Tibial nerve (tissue), 3 donors: ENCODE data around the gene CFTR.

Experiments used
- POLR2A ChIP-seq, 2 donors: fragments of 450-650 bp; IDR thresholded peaks; one replicate each; pipeline ENCODE4 v1.6.1; 2017; ENCODE audit warnings: antibody characterized with exemption in 2 of 2, mild to moderate bottlenecking in 2 of 2, moderate library complexity in 2 of 2
- TF ChIP-seq, protein P1 (sequence below), 5 experiments: fragments of 200-600 bp in 3 of 5; fragments of 450-650 bp in 2 of 5; sonication (generic) in 3 of 5; IDR thresholded peaks; one replicate each; pipeline ENCODE4 v1.5.1; 2016 to 2019; ENCODE audit warnings: antibody characterized with exemption in 5 of 5, mild to moderate bottlenecking in 3 of 5, moderate library complexity in 2 of 5

DNA sequence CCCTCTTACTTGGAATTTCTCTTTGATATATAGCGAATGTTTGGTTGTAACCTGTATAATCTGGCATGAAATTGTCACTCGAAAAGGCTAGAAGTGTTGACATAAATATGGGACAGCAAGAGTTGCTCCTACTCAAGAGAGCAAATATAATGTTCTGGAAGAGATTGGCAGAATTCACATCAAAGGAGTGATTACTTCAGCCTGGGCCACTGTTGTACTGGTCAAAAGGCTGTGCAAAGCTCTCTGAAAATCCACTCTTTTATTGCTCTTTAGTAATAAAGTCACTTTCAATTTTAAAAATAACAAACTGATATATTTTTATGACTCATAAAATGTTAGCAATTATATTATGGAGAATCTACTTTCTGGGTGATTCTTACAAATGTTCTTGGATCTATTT, 58.2 kb downstream of the CFTR start:
- TF ChIP-seq, protein P1, sequence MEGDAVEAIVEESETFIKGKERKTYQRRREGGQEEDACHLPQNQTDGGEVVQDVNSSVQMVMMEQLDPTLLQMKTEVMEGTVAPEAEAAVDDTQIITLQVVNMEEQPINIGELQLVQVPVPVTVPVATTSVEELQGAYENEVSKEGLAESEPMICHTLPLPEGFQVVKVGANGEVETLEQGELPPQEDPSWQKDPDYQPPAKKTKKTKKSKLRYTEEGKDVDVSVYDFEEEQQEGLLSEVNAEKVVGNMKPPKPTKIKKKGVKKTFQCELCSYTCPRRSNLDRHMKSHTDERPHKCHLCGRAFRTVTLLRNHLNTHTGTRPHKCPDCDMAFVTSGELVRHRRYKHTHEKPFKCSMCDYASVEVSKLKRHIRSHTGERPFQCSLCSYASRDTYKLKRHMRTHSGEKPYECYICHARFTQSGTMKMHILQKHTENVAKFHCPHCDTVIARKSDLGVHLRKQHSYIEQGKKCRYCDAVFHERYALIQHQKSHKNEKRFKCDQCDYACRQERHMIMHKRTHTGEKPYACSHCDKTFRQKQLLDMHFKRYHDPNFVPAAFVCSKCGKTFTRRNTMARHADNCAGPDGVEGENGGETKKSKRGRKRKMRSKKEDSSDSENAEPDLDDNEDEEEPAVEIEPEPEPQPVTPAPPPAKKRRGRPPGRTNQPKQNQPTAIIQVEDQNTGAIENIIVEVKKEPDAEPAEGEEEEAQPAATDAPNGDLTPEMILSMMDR (IDR thresholded peaks at IDR 0.05): no peak
- no peak for TF ChIP-seq POLR2A (IDR thresholded peaks at IDR 0.05)
